ENCODE results near the gene IGF1R.
"Not testable (repeated sequence)": the region's sequence is repeated elsewhere in the genome, so short reads cannot be mapped to it uniquely, and the experiment has no call there.

The IGF1R gene

DNA sequence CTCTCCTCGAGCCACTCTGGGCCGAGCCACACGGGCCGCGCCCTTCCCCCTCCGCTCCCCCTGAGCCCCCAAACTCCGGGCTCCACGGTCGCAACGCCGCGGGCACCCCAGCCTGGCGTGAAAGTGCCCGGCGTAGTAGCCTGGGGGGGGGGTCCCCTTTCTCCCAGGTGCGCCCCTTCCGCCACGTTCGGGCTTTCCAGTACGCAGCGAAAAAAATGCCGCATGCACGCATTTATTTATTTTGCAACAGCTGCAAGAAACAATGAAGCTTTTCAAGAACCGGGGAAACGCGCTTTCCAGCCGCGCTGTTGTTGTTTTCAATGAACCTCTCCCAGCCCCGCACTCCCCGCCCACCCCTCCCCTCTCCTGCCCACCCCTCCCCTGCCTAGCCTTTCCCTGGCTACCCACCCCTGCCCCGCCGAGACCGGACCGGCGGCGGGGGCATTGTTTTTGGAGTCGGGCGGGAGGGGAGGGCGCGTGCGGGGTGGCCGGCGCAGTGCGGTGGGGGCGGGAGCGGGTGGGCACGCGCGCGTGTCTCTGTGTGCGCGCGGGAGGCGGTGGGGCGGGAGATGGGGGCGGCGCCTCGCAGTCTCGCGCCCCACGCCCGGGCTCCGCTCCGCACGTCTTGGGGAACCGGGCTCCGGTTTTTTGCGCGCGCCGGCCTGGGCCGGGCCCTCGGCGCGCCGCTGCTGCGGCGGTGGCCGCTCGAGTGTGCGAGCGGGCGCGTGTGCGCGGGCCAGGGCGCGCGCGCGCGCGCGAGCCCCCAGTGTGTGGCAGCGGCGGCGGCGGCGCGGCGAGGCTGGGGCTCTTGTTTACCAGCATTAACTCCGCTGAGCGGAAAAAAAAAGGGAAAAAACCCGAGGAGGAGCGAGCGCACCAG, at the start of gene IGF1R:
Gene IGF1R, plus strand, starts transcription at position 766 of the 880 bp plus-strand sequence. CDS start 1,043 bp downstream, outside the sequence.
- peak; percentile 96 for DNase-seq (ENCODE audit: low spot score)

DNA sequence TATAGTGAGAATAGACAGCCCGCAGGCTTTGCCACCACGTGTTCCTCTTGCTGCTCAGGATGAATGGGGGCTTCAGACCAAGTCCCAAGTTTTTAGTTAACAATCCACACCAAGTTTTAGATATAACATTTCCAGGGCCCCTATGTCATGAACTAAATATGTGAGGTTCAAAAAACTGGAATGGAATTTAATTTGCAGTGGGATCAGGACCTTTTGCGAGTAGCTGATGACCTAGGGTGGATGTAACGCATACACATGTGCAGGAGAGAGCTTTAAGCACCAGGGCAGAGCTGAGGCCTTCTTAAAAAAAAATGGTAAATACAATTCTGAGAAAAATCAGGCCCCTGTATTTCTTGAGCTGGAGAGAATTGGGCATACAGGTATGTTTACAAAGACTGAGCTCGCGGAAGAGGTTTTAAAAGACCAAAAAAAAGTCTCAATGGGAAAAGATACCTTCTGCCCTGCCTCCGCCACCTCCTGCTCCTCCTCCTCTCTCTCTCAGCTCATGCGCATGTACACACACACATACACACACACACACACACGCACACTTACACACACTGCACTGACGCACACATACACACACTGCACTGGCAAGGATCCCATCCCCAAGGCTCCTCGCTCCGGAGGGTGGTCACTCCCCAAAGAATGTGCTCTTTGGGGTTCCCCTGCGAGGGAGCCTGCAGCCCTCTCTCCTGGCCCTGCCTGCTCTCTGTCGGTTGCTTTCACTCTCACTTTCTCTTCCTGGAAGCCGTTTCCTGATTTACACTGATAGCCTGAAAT, 48.2 kb upstream of the IGF1R start:
- DNase-seq (ENCODE audit: low spot score) = no peak

DNA sequence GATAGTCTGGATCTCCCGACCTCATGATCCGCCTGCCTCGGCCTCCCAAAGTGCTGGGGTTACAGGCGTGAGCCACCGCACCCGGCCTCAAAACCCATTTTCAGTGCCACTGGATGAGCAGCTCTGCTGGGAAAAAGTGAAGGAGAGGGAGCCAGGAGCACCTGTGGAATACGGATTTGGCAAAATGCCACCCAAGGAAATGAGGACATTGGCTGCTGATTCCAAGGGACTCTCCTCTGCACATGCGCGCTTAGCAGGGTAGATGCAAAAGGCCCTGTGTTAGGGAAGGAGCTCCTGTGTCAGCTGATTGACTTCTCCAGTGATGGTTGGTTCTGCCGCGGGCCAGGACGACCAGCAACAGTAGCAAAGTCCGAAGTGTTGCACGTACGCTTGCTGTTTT, 43.4 kb upstream of the IGF1R start:
- no peak for DNase-seq (ENCODE audit: low spot score)

DNA sequence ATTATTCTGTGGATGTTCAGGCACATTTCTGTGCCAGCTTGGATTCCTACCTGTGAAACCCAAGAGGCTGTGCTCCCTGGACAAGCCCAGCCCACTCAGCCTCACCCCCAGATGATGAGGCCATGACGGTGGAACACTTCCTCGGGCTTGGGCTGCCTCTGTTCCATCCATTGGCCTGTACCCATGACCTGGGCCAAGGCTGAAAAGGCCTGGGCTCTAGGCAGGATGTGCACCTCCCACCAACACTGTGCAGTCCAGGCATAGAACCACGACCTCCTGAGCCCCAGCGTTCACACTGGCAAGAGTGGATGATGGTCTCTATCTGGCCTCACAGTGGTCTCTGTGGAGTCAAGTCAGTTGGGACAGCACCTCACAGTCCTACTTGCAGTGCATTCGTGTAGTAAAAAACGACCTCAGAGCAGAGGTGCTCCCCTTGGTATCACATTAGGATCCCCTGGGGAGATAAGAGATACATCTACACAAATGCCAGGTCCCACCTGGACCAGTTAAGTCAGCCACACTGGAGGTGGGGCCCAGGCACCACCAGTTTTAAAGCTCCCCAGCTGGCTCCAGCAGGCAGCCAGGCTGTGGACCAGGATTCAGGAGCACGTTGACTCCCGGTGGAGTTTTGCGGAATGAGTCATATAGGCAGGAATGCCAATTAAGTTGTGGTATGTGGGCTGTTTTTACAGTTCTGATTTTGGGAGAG, 39.0 kb upstream of the IGF1R start:
- no peak for DNase-seq (ENCODE audit: low spot score)

DNA sequence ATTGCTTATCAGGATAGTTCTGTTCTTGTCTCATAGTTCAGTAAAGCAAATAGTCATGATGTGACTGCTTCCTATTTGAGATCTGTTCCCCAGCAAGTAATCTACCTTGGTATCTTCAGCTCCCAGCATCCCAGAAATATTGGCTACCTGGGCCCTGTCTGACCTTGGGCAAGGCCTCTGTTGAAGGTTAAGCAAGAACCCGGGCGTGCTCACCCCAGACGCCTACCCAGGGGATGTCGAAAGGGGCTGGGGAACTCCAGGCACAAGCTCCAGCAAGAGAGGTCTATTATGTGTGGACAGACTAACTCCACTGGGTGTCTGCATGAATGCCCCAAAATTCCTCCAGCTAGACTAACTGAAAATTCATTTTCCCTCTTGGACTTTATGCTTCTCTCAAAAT, 37.3 kb upstream of the IGF1R start:
- DNase-seq (ENCODE audit: low spot score) = no peak

DNA sequence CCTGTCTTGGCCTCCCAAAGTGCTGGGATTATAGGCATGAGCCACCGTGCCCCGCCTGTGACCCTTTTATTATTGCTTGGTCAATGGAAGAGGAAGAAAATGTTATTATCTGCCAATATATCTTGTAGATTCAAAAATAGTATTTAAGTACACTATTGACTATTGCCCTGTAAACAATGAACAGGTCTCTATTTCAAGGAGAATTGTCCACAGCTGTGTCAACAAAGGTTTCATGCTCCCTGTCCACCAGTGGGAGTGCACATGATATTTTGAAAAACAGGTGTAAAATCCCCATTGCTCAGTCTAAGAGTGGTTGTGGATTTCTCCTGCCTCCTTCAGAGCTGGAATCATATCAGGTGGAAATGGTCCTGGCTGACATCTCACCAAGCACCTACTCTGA, 36.5 kb upstream of the IGF1R start:
- DNase-seq (ENCODE audit: low spot score) = no peak

DNA sequence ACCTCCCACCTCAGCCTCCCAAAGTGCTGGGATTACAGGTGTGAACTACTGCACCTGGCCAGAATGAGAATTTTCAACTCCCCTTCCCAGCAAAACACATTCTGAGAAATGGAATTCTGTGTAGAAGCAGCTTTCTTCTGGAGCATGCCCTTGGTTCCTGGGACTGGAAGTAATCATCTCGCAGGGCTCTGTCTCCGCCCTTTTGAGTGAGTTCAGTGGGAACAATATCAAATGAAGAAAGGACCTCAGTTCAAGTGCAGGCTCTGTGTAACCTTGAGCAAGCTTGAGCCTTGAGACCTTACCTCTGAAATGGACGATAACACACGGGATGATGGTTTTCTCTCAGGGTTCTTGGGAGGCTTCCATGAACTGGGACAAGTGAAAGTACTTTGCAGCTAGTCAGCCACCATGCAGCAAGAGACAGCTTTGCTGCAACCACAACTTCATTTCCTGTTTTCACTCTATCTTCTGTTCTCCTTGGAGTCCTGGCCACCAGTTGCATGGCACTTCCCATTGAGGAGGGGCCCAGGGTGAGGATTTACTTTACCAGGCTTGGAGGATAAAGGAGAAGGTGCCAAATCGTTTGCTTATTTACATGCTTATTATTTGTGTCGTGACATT, 35.7 kb upstream of the IGF1R start:
- no peak for DNase-seq (ENCODE audit: low spot score)

DNA sequence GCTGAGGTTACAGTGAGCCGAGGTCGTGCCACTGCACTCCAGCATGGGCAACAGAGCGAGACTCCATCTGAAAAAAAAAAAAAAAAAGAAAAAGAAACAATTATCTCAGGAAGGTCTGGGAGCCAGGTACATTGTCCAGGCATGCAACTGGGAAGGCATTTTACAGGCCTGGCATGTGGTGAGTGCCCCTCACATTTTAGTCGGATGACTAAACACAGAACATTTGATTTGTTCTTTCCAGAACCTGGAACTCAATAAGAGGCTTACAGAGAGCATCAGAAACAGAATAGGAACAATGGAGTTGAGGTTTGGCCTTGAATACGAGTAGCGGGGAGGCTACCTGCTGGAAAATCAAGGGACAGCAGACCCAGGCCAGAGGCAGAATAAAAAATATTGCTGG, 33.7 kb upstream of the IGF1R start:
- DNase-seq (ENCODE audit: low spot score) = no peak

DNA sequence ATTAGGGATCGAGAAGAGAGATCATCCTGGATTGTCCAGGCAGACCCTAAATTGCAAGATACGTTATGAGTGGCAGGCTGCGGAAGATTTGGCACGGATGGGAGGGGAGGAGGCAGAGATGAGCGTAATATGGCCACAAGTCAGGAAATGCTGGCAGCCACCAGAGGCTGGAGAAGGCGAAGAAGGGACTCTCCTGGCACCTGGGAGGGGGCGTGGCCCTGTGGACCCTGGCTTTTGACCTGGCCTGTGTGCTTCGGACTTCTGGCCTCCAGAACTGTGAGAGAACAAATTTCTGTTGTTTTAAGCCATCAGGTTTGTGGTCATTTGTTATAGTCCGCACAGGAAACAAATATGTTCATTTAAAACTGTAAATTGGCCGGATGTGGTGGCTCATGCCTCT, 31.9 kb upstream of the IGF1R start:
- no peak for DNase-seq (ENCODE audit: low spot score)

DNA sequence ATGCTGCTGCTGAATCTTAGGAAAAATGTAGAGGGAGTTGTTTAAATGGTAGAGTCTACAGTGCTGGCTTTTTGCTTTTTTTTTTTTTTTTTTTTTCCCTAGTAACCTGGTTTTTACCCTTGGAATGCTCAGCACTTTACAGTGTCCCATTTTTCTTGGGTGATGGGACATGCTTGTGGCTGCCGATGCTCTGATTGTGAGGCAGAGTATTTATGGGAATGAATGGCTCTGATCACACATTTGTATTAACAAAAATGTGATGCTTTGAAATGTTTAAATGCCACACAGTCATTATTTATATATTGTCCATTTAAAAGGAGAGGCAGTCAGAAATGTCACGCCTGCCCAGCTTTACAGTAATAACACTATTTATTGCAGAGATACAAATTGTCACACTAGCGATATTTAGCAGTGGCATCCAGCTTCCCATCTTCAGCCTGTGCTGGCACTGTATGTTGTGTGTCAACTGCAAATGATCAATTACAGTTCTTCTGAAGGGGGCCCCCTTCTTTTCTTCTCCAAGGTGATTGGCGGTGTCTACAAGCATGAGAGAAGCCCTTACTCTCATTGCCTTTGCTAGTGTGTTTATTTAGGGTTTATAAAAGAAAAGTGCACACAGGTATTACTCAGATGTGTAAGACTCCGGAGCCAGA, 30.9 kb upstream of the IGF1R start:
- DNase-seq (ENCODE audit: low spot score) = no peak

DNA sequence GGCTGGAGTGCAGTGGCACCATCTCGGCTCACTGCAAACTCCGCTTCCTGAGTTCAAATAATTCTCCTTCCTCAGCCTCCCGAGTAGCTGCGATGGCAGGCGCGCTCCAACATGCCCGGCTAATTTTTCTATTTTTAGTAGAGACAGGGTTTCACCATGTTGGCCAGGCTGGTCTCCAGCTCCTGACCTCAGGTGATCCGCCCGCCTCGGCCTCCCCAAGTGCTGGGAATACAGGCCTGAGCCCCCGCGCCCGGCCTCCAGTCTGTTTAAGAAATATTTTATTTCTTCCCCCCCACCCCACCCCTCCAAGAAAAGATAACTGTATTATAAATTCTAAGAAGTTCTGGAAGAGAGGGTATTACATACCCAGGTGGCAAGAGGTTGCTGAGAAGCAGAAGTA, 29.8 kb upstream of the IGF1R start:
- DNase-seq (ENCODE audit: low spot score) = not testable (repeated sequence)

DNA sequence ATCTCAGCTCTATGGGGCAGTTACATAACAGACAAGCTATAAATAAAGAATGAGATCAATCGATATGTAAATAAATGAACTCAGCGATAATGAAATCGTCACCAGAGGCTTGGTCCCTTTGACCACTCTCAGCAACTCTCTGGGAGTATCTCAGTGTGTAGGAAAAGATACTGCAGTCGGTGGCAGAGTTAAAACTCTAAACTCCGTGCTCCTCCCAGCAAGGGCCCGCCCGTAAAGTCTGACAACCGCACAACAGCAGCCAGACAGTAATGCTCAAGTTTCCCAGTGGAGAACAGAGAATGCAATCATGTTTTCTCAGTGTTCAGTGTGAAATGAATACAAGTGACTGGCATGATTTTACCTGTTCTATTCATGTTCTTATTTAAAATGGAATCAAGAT, 28.3 kb upstream of the IGF1R start:
- no peak for DNase-seq (ENCODE audit: low spot score)

DNA sequence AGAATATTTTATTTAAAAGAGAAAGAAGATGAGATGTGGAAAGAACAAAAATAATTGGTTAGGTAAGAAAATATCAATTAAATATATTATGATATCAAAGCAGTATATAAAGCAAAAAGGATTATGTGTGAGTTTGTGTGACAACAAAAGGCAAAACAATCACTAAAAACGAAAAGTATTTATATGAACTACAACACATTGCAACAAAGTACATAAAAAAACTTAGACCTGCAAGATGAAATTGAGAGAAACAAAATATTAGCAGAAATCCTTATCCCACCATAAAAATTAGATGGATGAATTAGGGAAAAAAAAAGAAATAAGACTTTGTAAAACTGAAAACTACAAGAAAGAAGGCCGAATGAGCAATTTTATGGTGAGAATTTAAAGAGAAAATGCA, 27.3 kb upstream of the IGF1R start:
- no peak for DNase-seq (ENCODE audit: low spot score)

DNA sequence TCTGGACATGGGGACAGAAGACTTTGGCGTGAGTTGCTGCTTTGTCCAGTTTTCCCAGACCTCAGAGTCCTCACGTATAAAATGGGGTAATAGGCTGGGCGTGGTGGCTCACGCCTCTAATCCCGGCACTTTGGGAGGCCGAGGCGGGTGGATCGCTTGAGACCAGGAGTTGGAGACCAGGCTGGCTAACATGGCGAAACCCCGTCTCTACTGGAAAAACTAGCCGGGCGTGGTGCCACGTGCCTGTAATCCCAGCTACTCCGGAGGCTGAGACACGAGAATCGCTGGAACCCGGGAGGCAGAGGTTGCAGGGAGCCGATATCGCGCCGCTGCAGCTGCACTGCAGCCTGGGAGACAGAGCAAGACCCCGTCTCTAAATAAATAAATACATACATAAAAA, 22.7 kb upstream of the IGF1R start:
- no peak for DNase-seq (ENCODE audit: low spot score)

DNA sequence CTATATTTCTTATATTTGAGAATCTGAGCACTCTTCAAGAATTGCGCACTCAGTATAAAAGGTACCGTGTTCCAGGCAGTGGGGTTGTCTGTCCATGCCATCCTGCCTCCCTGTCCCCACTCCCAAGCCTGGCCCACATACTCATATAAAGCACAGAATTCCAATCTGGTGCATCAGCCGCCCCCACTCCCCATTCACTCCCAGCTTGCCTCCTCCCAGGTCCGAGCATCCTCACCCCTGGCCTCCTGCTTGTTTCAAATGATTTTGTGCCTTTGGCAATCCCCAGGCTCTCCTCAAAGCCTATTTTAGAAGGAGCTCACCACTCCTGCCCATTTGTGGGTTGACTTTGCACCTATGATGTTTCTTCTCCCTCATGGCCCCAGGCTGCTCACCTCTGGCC, 22.2 kb upstream of the IGF1R start:
- no peak for DNase-seq (ENCODE audit: low spot score)

DNA sequence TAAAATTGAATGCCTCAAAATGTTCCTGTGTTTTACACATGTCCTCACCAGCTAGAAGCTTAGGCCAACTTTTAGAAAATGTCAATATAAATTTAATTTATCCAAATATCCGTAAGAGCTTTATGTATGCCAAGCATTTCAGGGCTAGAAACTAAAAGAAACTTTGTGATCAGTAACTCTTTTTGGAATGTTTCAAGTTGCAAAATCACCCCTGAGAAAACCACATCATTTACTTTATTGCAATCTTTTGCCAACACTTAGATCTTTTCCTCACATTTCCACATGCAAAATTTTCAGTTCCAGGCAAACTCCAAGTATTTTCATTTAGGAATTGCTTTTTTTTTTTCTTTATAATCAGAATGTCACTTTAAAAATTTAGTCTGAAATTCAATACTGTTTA, 20.1 kb upstream of the IGF1R start:
- no peak for DNase-seq (ENCODE audit: low spot score)

DNA sequence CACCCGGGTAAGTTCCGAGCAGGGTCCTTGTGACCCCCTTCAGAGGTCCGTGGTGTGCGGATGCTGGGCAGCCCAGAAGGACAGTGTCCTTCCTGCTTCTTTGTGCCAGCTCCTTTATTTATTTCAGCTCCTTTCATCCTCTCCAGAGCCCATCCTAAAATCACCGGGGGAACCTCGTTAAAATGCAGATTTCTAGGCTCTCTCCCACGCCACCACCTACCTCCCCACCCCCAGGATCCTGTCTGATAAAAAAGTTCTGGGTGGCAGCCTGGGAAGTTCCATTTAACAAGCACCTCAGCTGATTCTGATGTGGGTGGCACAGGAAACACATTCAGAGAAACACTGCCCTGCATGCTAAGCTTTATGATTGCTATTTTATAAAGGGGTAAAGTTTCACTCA, 12.5 kb upstream of the IGF1R start:
- DNase-seq (ENCODE audit: low spot score) = no peak

DNA sequence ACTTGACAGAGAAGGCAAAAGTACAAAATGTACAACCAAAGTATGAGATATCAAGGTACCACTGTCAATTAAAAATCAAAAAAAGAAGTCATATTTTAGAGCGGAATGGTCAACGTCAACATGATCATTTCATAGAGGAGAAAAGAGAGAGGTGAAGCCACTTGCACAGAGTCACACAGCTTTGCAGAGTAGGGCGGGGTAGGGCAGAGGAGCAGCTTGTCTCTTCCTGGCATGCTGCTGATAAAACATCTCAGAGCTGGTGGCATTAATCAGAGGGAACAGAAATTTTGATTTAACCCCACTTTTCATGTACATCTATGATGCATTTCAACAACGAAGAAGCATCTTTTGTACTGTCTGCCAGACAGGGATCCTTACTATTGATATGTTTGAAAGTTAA, 5.2 kb upstream of the IGF1R start:
- no peak for DNase-seq (ENCODE audit: low spot score)

DNA sequence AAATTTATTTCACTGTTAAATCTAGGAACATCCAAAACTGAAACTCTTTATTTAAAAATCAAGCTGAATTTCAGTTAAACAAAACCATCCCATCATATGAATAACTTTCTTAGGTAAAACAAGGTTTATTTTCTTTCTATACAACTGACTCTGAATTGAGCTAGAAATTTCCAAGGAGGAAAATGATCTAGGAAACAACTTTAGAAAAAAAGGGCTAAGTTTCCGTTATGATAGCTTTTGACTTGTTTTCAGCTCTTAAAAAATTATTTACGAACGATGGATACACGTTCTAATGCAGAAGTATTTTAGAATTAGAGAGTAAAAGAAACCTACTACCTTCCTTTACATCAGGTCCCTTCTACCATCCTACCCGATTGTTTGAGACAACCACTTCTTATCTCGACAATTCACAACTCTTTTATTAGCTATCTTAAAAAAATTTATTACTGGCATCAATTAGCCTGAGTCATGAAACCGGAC, 1.8 kb upstream of the IGF1R start:
- DNase-seq (ENCODE audit: low spot score) = no peak

DNA sequence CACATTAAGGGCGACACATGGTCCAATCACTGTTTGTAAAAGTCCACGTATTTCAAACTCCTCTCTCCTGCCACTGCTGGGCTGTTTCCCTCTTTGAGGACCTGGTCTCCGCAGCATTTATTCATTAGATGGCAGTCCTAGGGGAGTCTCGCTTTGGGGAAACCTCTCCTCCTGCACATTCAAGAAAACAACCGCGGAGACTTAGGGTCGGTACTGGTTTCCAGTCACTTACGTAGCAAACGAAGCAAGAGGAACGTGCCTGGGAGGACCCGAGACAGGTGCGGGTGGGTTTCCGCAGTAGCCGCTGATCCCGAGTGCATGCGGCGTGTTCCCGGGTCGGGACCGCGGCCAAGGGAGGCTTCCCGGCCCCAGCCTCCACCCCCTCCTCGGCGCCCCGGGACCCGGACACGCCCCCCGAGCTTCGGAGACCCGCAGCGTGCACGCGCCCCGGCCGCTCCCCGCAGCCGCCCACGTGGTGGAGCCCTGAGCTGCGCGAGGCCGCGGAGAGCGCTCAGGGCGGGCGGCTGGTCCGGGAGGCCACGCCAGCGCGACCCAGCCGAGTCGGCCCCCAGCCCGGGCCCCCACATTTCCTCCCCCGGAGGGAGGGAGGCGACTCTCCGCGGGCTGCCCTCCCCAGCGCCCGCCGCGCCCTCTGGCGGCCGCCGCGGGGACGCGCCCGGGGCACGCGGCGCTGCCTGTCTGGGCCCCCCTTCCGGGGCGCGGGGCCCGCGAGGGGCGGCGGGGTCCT, 1.1 kb upstream of the IGF1R start:
- DNase-seq (ENCODE audit: low spot score) = peak; percentile 79

All from HuH-7.5 (cell line).